ENCODE data around the gene C18orf54.
A peak's percentile ranks its signal among the peaks of the same experiment; 100 is the strongest.

Gene C18orf54

DNA sequence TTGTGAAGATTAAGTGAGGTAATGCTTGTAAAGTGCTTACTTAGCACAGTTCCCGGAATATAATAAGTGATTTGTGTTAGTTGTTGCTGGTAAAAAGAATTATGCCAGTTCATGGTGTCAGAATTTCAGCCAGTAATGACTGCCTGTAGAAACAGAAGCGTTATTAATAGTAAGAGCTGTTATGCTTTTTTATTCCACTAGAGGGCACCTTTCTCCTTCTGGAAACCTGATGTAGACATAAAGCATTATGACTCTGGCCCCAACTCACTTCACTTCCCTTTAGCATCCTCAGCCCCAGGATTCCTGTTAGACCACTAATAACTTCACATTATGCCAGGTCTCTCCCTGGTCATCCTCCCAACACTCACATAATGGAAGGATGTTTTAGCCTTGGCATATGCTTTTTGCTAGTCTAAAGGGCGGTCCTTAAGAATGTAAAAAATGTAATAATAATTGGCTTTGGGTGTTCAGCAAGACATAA, 34.9 kb downstream of the C18orf54 start:
- Histone ChIP-seq H3K4me3 (ENCODE audit: low read length) (peak overlapping the region; percentile 19), H3K9ac (ENCODE audit: low read length) (peak overlapping the region; percentile 20), H3K4me1 (ENCODE audit: low read length) (peaks cover 28% of the 10 kb centered on the region), H3K36me3 (replicated peaks; ENCODE audit: low read depth, low read length) (no peaks in the 10 kb centered on the region), H4K20me1 (ENCODE audit: insufficient read depth, low read length) (no peaks in the 10 kb centered on the region), H3K27ac (ENCODE audit: low read length) (no peak overlapping the region), H3K79me2 (ENCODE audit: low read length) (no peaks in the 10 kb centered on the region), H2AFZ (ENCODE audit: low read depth, low read length) (peak overlapping the region; percentile 24), H3K9me3 (ENCODE audit: insufficient read depth, low read length) (no peaks in the 10 kb centered on the region), H3K4me2 (ENCODE audit: low read length) (peak overlapping the region; percentile 59), H3K27me3 (ENCODE audit: low read depth, low read length) (no peaks in the 10 kb centered on the region)
- TF ChIP-seq EZH2phosphoT487 (IDR thresholded peaks at IDR 0.05; ENCODE audit: low read depth): no peak
- TF ChIP-seq, protein P1, sequence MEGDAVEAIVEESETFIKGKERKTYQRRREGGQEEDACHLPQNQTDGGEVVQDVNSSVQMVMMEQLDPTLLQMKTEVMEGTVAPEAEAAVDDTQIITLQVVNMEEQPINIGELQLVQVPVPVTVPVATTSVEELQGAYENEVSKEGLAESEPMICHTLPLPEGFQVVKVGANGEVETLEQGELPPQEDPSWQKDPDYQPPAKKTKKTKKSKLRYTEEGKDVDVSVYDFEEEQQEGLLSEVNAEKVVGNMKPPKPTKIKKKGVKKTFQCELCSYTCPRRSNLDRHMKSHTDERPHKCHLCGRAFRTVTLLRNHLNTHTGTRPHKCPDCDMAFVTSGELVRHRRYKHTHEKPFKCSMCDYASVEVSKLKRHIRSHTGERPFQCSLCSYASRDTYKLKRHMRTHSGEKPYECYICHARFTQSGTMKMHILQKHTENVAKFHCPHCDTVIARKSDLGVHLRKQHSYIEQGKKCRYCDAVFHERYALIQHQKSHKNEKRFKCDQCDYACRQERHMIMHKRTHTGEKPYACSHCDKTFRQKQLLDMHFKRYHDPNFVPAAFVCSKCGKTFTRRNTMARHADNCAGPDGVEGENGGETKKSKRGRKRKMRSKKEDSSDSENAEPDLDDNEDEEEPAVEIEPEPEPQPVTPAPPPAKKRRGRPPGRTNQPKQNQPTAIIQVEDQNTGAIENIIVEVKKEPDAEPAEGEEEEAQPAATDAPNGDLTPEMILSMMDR (IDR thresholded peaks at IDR 0.05; ENCODE audit: low read depth, low read length): peak; percentile 97

DNA sequence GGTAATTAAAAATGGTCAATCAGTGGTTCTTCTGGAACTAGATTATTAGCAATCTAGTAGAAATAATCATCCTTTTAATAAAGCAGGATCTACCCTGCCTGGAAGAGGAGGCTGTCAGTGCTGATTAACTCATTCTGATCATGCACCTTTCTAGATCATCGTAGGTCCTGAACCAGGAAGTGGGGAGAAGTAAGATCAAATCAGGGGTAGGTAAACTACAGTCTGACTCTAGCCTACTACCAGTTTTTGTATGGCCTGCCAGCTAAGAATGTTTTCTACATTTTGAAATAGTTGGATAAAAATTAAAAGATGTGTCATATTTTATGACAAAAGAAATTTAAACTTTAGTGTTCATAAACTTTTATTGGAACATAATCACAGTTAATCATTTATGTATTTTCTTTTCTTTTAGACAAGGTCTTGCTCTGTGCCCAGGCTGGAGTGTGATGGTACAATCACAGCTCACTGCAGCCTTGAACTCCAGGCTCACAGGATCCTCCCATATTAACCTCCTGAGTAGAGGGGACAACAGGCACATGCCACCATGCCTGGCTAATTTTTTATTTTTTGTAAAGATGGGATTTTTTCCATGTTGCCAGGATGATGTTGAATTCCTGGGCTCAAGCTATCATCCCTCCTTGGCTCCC, 36.1 kb downstream of the C18orf54 start:
- Histone ChIP-seq H4K20me1 (ENCODE audit: insufficient read depth, low read length) (no peaks in the 10 kb centered on the region), H3K79me2 (ENCODE audit: low read length) (no peaks in the 10 kb centered on the region), H3K9ac (ENCODE audit: low read length) (no peak overlapping the region), H3K4me1 (ENCODE audit: low read length) (peaks cover 22% of the 10 kb centered on the region), H2AFZ (ENCODE audit: low read depth, low read length) (no peak overlapping the region), H3K4me3 (ENCODE audit: low read length) (no peak overlapping the region), H3K27me3 (ENCODE audit: low read depth, low read length) (no peaks in the 10 kb centered on the region), H3K36me3 (replicated peaks; ENCODE audit: low read depth, low read length) (no peaks in the 10 kb centered on the region), H3K9me3 (ENCODE audit: insufficient read depth, low read length) (no peaks in the 10 kb centered on the region), H3K4me2 (ENCODE audit: low read length) (no peak overlapping the region), H3K27ac (ENCODE audit: low read length) (no peak overlapping the region)
- TF ChIP-seq, protein P1 (IDR thresholded peaks at IDR 0.05; ENCODE audit: low read depth, low read length): no peak
- TF ChIP-seq EZH2phosphoT487 (IDR thresholded peaks at IDR 0.05; ENCODE audit: low read depth): no peak

DNA sequence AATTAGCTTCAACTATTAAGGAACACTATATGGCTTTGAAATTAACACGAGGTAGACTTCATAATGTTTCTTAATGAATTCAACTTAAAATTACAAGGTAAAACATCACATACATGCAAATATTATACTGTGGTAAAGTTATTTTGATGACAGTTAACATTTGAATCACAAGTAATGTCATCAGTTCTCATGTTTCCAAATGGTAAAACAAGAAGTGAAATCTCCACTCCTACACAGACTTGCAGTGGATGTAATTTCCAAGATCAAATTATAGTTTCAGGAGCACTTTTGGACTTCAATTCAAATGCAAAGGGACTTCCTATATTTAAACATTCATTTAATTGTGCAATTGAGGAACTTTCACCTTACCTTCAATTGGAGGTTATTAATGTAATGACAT, 39.1 kb downstream of the C18orf54 start:
- Histone ChIP-seq H3K27me3 (ENCODE audit: low read depth, low read length) (no peaks in the 10 kb centered on the region), H3K9ac (ENCODE audit: low read length) (no peak overlapping the region), H3K36me3 (replicated peaks; ENCODE audit: low read depth, low read length) (no peaks in the 10 kb centered on the region), H3K4me3 (ENCODE audit: low read length) (no peak overlapping the region), H4K20me1 (ENCODE audit: insufficient read depth, low read length) (no peaks in the 10 kb centered on the region), H3K4me2 (ENCODE audit: low read length) (no peak overlapping the region), H3K79me2 (ENCODE audit: low read length) (no peaks in the 10 kb centered on the region), H2AFZ (ENCODE audit: low read depth, low read length) (no peak overlapping the region), H3K9me3 (ENCODE audit: insufficient read depth, low read length) (no peaks in the 10 kb centered on the region), H3K4me1 (ENCODE audit: low read length) (peaks cover 13% of the 10 kb centered on the region), H3K27ac (ENCODE audit: low read length) (no peak overlapping the region)
- TF ChIP-seq, protein P1 (IDR thresholded peaks at IDR 0.05; ENCODE audit: low read depth, low read length): no peak
- no peak for TF ChIP-seq EZH2phosphoT487 (IDR thresholded peaks at IDR 0.05; ENCODE audit: low read depth)

DNA sequence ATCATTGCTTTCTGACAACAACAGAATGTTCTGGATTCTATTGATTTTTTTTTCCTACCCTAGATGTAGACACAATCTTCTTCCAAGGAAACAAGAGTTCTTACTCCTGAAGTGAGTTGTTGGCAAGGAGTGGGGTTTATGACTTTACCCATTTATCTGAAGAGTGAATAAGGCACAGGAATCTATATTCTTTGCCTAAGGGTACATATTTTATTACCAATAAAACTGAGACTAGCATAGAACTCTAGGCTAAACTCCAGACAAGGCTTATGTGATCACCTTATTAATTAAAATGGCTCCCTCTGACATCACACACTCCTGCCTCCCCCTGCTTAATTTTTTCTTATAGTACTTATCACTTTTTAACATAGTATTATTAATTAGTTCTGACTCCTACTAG, 47.6 kb downstream of the C18orf54 start:
- Histone ChIP-seq H3K4me3 (ENCODE audit: low read length) (no peak overlapping the region), H3K79me2 (ENCODE audit: low read length) (no peaks in the 10 kb centered on the region), H3K9me3 (ENCODE audit: insufficient read depth, low read length) (no peaks in the 10 kb centered on the region), H3K9ac (ENCODE audit: low read length) (no peak overlapping the region), H4K20me1 (ENCODE audit: insufficient read depth, low read length) (no peaks in the 10 kb centered on the region), H3K4me1 (ENCODE audit: low read length) (no peaks in the 10 kb centered on the region), H3K36me3 (replicated peaks; ENCODE audit: low read depth, low read length) (no peaks in the 10 kb centered on the region), H3K27me3 (ENCODE audit: low read depth, low read length) (no peaks in the 10 kb centered on the region), H2AFZ (ENCODE audit: low read depth, low read length) (no peak overlapping the region), H3K27ac (ENCODE audit: low read length) (no peak overlapping the region), H3K4me2 (ENCODE audit: low read length) (no peak overlapping the region)
- TF ChIP-seq EZH2phosphoT487 (IDR thresholded peaks at IDR 0.05; ENCODE audit: low read depth): no peak
- TF ChIP-seq, protein P1 (IDR thresholded peaks at IDR 0.05; ENCODE audit: low read depth, low read length): no peak

Measured in OCI-LY3 (cell line).